HepG2 (cell line): ENCODE results near the gene FANCM. TPM values are rescaled to one million over a fixed set of nuclear protein-coding genes. Genes with fewer than 3 reads are reported as not detected.

Experiments used
- HCFC1 ChIP-seq: fragments of 150-350 bp; IDR thresholded peaks from 2 replicates; pipeline ENCODE4 v1.6.1; 2014; ENCODE audit warnings: low read depth, low read length
- HOMEZ ChIP-seq: IDR thresholded peaks from 2 replicates; pipeline ENCODE4 v1.6.1; 2016; ENCODE audit warnings: low read depth
- KDM5B ChIP-seq: sonication (generic); formaldehyde crosslinking; IDR thresholded peaks from 2 replicates; pipeline ENCODE4 v1.4.0; 2020; ENCODE audit warnings: missing genetic modification reagents, mild to moderate bottlenecking, borderline replicate concordance
- KLF13 ChIP-seq: sonication (generic); formaldehyde crosslinking; IDR thresholded peaks from 2 replicates; pipeline ENCODE4 v1.4.0; 2020; ENCODE audit warnings: mild to moderate bottlenecking, missing genetic modification reagents
- KMT2B ChIP-seq: IDR thresholded peaks from 2 replicates; pipeline ENCODE4 v1.6.1; 2016; ENCODE audit warnings: missing genetic modification reagents, missing compliant biosample characterization
- RERE ChIP-seq: IDR thresholded peaks from 2 replicates; pipeline ENCODE4 v1.6.1; 2016; ENCODE audit warnings: low read depth, missing genetic modification reagents, missing compliant biosample characterization
- SPEN ChIP-seq: sonication (generic); formaldehyde crosslinking; IDR thresholded peaks from 2 replicates; pipeline ENCODE4 v1.5.1; 2020; ENCODE audit warnings: low read depth, mild to moderate bottlenecking, missing genetic modification reagents
- ZBTB39 ChIP-seq: sonication (generic); formaldehyde crosslinking; IDR thresholded peaks from 2 replicates; pipeline ENCODE4 v1.5.0; 2020; ENCODE audit warnings: missing genetic modification reagents
- ZC3H13 ChIP-seq: sonication (generic); formaldehyde crosslinking; IDR thresholded peaks from 2 replicates; pipeline ENCODE4 v1.8.1; 2023; ENCODE audit warnings: mild to moderate bottlenecking, missing genetic modification reagents, moderate library complexity
- ZNF230 ChIP-seq: sonication (generic); formaldehyde crosslinking; IDR thresholded peaks from 2 replicates; pipeline ENCODE4 v1.4.0; 2020; ENCODE audit warnings: mild to moderate bottlenecking, missing genetic modification reagents
- polyA plus RNA-seq, 8 experiments: library from polyadenylated mRNA; depleted of rRNA in 3 of 8; stranded (reverse) in 7 of 8; unstranded in 1 of 8; fragments of >200 nt; fragmentation: Illumina TruSeq in 4 of 8; extraction: Trizol in 4 of 8; gene quantifications; 2 replicates each; pipeline versions ENCODE4 v1.2.1 to v1.2.3, GENCODE V29; 2011 to 2016; ENCODE audit warnings: low read depth in 4 of 8, missing spikeins in 1 of 8, mixed read lengths in 1 of 8; ENCODE audit not compliant: insufficient read depth in 1 of 8
- total RNA-seq, 5 experiments: library from RNA; depleted of rRNA; stranded (reverse); fragments of >200 nt; fragmentation: Illumina TruSeq; extraction: Trizol; gene quantifications; 2 replicates each; pipeline ENCODE4 v1.2.3, GENCODE V29; 2016; ENCODE audit warnings: low read depth in 1 of 5
- TF ChIP-seq, protein P1 (sequence below): sonication (generic); formaldehyde crosslinking; IDR thresholded peaks from 2 replicates; pipeline ENCODE4 v1.4.0; 2020; ENCODE audit warnings: low read depth, missing genetic modification reagents
- TF ChIP-seq, protein P2 (sequence below), 2 experiments: sonication (generic) in 1 of 2; formaldehyde crosslinking in 1 of 2; IDR thresholded peaks; 2 replicates each; pipeline versions ENCODE4 v1.4.0 to v1.6.1; 2018 to 2020; ENCODE audit warnings: missing genetic modification reagents in 2 of 2, borderline replicate concordance in 1 of 2, low read depth in 1 of 2, mild to moderate bottlenecking in 1 of 2, missing biosample characterization in 1 of 2

Gene FANCM
- total and polyA plus RNA-seq, 2 of the 13 experiments (the other 11 are each of a cell fraction or from before 2014, with no cell fraction given) = 2.6 to 10.4 TPM

DNA sequence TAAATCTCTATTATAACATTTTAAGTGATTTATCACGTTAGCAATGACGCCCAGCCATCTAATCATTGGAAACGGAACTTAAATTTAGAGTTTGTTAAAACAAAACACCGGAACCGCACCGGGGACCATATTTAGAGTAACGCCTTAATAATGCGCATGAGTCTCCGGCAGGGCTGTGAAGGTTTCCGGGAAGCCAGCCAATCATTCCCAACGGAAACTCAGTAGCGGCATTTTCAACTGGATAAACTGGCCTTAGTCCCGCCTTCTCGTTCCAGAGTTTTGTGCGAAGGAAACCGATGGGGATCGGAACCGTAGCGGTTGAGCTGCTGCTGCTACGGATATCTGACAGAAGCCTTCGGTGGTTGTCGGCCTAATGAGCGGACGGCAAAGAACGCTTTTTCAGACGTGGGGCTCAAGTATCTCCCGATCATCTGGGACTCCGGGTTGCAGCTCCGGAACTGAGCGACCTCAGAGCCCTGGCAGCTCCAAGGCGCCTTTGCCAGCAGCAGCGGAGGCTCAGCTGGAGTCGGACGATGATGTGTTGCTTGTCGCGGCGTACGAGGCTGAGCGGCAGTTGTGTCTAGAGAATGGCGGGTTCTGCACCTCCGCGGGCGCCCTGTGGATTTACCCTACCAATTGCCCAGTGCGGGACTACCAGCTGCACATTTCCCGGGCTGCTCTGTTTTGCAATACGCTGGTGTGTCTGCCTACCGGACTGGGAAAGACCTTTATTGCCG is at the start of gene FANCM (continued):
- TF ChIP-seq HOMEZ (CRISPR knock-in tag) = peak; percentile 34; the same call in 1 of the 2 replicates
- TF ChIP-seq KLF13 = no peak
- peak; percentile 95 for TF ChIP-seq KMT2B (CRISPR knock-in tag)
- TF ChIP-seq KDM5B (CRISPR knock-in tag) = peak; percentile 23; the same call in 1 of the 2 replicates
- peak; percentile 62; the same call in 1 of the 2 replicates for TF ChIP-seq HCFC1
- TF ChIP-seq RERE = no peak
- TF ChIP-seq, protein P1, sequence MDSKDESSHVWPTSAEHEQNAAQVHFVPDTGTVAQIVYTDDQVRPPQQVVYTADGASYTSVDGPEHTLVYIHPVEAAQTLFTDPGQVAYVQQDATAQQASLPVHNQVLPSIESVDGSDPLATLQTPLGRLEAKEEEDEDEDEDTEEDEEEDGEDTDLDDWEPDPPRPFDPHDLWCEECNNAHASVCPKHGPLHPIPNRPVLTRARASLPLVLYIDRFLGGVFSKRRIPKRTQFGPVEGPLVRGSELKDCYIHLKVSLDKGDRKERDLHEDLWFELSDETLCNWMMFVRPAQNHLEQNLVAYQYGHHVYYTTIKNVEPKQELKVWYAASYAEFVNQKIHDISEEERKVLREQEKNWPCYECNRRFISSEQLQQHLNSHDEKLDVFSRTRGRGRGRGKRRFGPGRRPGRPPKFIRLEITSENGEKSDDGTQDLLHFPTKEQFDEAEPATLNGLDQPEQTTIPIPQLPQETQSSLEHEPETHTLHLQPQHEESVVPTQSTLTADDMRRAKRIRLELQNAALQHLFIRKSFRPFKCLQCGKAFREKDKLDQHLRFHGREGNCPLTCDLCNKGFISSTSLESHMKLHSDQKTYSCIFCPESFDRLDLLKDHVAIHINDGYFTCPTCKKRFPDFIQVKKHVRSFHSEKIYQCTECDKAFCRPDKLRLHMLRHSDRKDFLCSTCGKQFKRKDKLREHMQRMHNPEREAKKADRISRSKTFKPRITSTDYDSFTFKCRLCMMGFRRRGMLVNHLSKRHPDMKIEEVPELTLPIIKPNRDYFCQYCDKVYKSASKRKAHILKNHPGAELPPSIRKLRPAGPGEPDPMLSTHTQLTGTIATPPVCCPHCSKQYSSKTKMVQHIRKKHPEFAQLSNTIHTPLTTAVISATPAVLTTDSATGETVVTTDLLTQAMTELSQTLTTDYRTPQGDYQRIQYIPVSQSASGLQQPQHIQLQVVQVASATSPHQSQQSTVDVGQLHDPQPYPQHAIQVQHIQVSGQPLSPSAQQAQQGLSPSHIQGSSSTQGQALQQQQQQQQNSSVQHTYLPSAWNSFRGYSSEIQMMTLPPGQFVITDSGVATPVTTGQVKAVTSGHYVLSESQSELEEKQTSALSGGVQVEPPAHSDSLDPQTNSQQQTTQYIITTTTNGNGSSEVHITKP (CRISPR knock-in tag) = peak; percentile 41; the same call in 1 of the 2 replicates
- TF ChIP-seq, protein P2, sequence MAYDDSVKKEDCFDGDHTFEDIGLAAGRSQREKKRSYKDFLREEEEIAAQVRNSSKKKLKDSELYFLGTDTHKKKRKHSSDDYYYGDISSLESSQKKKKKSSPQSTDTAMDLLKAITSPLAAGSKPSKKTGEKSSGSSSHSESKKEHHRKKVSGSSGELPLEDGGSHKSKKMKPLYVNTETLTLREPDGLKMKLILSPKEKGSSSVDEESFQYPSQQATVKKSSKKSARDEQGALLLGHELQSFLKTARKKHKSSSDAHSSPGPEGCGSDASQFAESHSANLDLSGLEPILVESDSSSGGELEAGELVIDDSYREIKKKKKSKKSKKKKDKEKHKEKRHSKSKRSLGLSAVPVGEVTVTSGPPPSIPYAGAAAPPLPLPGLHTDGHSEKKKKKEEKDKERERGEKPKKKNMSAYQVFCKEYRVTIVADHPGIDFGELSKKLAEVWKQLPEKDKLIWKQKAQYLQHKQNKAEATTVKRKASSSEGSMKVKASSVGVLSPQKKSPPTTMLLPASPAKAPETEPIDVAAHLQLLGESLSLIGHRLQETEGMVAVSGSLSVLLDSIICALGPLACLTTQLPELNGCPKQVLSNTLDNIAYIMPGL (CRISPR knock-in tag; IDR thresholded peaks at IDR 0.05; ENCODE audit: borderline replicate concordance in 1 of 2, low read depth in 1 of 2) = no peak
- 0 out of 2 replicates have a peak, but pooled peaks have one; percentile 52 for TF ChIP-seq ZC3H13 (CRISPR knock-in tag)
- no peak for TF ChIP-seq ZBTB39 (CRISPR knock-in tag)
- no peak for TF ChIP-seq ZNF230 (CRISPR knock-in tag)
- TF ChIP-seq SPEN (CRISPR knock-in tag) = peak; percentile 38; the same call in 1 of the 2 replicates
